Stimulated activated CD8-positive, alpha-beta memory T cell treated with anti-CD3 and anti-CD28 coated beads, Interleukin-12 subunit alpha, Interleukin-12 subunit beta, amount 100 ng/mL, for 24 hours (primary cell): ENCODE results near the gene COL6A2.
"Not testable (repeated sequence)": the region's sequence is repeated elsewhere in the genome, so short reads cannot be mapped to it uniquely, and the experiment has no call there.

ENCODE experiments used
- DNase-seq: peaks from one replicate; pipeline ENCODE4 v3.0.0-alpha.2; 2020; ENCODE audit errors: extremely low read depth

COL6A2 gene

DNA sequence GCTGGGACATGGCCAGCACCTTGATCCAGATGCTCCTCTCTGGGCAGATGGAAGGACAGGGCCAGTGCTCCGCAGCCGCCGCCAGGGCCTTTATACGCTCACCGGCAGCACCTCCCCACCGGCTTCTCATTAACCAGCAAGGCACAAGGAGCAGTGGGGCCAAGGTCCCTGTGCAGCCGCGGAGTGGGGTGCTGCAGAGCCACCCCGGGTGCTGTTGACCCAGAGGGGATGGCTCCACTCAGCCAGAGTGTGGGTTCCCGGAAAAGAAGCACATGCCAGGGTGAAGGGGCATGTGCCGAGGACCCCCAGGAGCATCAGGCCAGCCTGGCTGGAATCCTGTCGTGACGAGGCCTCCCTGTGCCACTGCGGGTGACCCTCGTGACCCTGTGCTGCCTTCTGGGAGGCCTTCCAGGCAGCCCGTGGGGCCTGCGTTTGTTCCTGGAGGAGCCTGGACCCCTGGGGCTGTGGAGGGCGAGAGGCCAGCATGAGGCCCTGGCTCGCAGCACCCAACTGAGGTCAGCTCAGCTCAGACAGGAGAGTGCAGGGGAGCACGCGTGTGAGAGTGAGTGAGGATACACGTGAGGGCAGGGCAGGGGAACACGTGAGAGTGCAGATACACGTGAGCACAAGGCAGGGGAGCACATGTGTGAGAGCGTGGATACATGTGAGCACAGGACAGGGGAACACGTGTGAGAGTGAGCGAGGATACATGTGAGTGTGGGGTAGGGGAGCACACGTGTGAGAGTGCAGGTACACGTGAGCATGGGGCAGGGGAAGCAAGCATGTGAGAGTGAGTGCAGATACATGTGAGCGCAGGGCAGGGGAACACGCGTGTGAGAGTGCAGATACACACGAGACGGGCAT, 57.8 kb downstream of the COL6A2 start, which contains the start of gene FTCD:
TSS of gene FTCD (minus strand) at position 66 of the 864 bp plus-strand sequence. CDS start at position 10, 56 bp downstream.
- DNase-seq = no peak

DNA sequence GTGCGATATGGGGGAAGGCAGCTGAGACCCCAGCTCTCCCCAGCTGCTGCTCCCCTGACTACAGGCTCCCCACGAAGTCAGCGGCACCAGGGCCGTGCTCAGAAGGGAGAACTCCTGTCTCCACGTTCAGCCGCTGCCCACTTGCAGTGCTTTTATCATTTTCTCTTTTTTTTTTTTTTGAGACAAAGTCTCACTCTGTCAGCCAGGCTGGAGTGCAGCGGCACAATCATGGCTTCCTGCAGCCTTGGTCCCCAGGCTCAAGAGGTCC, 58.4 kb downstream of the COL6A2 start:
- DNase-seq = no peak

DNA sequence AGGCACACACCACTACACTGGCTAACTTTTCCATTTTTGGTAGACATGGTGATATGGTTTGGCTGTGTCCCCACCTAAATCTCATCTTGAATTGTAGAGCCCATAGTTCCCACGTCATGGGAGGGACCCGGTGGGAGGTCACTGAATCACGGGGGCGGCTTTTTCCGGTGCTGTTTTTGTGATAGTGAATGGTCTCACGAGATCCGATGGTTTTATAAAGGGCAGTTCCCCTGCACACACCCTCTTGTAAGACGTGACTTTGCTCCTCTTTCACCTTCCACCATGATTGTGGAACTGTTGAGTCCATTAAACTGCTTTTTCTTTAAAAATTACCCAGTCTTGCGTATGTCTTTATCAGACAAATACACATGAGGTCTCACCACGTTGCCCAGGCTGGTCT, 58.8 kb downstream of the COL6A2 start:
- DNase-seq = no peak

DNA sequence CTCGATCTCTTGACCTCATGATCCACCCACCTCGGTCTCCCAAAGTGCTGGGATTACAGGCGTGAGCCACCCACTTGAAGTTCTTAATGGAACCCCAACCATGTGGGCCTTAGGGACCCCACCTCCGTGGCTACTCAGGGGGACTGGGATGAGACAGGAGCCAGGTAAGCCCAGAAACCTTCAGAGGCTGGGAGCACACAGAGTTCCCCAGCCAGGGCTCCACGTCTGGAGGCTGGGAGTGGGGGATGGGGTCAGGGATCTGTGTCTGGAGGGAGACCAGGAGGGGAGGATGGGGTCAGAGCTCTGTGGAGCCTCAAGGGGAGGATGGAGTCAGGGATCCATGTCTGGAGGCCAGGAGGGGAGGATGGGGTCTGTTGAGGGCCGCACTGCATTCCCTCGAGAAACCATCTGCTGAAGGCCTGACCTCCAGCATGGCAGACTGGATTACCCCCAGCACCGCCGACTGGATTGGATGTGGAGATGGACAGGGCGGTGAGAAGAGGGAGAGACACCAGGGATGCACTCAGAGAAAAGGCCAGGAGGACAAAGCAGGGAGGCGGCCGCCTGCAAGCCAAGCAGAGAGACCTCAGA, 59.6 kb downstream of the COL6A2 start:
- no peak for DNase-seq

DNA sequence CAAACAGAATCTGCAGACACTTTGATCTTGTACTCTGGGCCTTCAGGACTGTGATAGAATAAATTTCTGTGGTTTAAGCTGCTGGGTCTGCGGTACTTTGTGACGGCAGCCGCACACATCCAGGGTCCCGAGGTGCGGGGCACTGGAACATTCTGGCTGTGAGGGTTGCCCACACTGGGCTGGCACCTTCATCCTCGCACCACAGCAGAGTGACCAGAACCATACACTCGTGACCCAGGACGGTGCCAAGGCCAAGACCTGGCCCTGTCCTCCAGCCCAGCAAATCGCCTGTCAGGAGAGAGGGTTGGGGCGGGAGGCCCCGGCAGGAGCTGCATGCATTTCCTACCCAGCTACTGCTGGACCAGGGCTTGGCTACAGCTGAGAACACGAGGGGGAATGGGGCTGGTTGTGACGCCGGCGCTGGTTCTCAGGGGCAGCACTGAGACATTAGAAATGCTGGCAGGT, 60.1 kb downstream of the COL6A2 start:
- DNase-seq = no peak

DNA sequence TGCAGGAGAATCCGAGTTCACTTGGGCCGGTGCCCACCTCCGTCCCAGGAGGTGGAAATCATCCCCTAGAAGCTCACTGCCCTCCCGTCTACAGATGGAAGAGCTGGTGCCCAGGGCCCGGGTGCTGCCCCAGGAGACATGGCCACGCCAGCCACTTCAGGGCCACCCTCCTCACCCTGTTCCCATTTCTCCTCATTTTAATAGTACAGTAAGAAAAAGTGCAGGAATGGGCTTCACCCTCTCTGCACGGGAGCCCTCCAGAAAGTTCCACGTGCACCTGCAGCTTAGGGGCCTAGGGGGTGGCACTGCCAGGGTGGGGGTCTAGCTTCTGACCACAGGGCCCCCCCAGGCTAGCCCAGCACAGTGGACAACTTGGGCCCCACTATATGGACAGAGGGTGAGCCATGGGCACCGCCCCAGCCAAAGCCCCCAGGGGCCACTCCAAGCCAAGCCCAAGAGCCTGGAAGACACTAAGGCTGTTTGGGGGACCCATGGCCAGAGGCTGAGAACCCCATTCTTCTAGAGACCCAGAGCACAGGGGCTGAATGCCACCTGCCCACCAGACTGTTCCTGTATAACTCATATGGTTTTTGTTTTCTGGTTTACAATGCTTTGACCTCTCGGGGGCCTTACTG, 60.9 kb downstream of the COL6A2 start:
- no peak for DNase-seq

DNA sequence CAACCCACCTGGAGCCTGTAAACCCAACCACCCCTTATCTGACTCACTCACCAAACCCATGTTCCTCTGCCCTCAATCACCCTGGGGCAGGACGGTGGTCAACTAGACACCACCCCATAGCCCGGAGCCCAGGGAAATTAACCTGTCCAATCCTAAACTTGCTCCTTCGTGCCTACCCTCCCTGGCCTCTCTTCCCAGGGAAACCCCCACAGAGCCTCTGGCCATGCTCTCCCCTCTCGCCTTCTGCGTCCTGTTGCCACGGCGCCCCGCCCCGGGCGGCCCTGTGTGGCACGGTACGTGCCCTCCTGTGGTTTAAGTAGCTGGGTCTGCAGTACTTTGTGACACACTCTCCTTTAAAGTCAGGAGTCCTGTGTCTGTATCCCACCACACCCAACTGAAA, 61.5 kb downstream of the COL6A2 start:
- DNase-seq = no peak

DNA sequence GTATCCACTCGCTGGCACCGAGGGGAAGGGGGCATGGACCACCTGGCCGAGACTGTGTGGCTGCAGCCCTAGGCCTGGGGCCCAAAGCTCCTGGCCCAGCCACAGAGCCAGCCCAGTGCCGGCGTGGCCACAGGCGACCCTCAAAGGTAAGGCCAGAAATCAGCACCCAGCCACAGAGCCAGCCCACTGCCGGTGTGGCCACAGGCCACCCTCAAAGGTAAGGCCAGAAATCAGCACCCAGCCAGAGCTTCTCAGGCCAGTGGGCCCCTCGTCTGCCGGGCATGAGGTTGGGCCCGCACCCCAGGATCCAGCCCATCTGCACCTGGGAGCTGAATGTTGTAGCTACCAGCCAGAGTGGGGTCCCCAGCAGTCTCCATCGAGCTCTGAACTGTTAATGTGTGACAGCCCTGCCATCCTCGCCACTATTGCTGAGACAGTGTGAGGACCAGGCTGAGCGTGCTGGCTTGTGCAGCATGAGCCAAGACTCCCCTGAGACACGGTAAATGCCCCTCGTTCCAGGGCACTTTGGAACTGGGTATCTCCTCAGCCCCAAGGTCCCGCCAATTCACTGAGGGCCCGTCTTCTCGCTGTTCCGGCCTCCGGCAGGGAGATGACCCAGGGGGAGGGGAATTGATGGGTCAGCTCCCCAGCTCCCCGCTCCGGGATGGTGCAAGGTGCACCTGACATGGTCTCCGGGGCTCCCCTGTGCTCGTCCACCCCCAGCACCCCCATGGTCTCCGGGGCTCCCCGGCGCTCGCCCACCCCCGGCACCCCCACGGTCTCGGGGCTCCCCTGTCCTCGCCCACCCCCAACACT, 62.1 kb downstream of the COL6A2 start:
- no peak for DNase-seq

DNA sequence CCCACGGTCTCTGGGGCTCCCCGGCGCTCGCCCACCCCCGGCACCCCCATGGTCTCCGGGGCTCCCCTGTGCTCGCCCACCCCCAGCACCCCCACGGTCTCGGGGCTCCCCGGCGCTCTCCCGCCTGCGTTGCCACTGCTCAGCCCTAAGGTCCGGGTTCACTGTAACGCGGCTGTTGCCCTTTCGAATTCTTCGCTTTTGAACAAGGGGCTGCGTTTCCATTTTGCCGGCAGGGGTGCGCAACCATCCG, 62.7 kb downstream of the COL6A2 start:
- DNase-seq = no peak

DNA sequence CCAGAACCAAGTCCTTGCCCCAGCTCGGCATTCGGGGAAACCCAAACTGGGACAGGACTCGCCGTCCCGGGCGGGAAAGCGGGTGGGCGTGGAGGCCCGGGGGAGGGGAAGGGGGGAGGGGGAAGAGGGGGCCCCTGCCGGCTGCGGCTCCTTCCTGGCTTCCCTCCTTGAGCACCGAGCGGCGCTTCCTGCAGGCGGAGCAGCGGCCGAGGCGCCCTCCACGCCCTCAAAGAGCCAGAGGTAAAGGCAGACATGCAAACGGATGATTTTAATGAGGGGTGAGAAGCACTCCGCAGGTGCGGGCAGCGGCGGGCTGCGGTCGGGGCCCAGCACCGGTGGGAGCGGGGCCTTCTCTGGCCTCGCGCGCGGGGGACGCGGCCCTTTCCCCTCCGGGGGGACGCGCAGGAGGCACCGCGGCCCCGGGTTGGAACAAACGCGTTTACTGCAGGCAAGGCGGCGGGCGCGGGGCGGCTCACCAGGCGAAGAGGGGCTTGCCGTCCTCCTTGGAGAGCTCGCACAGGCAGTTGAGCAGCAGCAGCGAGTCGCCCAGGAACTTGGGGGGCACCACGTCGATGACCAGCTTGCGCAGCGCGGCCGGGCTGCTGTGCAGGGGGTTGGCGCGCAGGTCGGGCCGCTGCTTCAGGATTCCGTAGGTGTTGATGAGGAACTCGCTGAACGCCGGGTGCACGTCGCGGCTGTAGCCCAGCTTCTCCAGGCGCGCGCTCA, 63.2 kb downstream of the COL6A2 start:
- DNase-seq = no peak

DNA sequence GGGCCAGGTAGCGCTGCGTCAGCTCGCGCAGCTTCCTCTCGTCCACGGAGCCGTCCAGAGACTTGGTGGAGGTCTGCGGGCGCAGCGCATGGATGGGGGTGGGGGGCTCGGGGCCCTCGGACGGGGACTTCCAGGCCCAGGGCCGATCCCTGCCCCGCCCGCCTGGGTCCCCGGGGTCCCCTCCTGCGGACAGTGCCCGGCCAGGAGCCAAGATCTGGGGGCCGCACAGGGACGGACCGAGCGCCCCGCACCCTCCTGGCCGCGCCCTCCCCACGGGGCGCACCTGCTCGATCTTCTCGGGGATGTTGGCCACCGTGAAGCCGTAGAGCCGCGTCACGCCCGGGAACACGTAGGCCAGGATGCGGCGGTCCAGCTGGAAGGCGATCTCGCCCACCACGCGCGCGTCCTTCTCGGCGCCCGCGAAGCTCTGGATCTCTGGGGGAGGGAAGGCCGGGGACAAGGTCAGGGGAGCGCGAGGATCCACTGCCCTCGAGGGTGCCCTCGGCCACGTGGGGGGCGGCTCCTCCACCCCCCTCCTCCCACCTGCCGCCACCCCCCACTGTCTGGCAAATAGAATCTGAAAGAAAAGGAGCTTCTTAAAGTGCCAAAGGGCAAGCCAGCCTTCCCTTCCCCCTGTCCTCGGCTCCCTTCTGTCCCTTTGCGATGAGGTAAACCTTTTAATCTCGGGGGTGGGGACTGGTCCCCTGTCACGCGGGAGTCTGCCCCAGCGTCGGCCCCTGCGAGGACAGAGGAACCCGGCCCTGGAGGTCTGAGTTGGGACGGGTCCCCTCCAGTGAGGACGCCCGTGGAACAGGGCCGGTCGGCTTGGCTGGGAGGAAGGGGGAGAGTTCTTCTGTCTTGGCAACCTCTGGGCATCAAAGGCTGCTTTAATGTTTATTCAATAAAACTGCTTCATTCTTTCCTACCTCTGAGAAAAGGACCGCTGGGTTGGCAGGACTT, 64.0 kb downstream of the COL6A2 start:
- DNase-seq = no peak

DNA sequence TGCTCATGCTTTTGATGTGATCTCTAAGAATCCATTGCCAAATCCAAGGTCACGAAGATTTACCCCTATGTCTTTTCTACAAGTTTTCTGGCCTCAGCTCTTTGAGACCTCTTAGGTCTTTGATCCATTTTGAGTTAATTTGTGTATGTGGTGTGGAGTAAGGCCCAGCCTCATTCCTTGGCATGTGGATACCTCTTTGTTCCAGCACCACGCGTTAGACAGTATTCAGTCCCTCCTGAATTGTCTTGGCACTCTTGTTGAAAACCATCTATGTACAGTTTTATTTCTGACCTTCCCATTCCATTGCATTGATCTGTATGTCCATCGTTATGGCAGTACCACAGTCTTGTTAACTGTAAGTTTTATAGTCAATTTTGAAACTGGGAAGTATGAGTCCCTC, 65.5 kb downstream of the COL6A2 start:
- DNase-seq = no peak

DNA sequence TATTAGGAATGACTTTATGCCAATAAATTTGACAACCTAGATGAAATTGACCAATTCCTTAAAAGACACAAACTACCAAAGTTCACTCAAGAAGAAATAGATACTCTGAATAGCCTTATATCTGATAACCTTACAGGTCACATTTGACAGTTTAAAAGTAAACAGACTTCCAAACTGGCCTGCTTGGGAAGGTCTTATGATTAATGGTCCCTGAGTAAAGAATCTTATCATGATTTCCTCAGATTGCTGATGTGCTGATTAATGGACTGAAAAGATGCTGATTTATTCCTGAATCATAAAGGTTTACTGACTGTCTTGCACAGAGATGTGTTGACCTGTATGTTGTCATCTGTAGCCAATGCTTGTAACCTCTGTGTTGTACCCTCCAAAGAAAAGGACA, 67.2 kb downstream of the COL6A2 start:
- DNase-seq = no peak

DNA sequence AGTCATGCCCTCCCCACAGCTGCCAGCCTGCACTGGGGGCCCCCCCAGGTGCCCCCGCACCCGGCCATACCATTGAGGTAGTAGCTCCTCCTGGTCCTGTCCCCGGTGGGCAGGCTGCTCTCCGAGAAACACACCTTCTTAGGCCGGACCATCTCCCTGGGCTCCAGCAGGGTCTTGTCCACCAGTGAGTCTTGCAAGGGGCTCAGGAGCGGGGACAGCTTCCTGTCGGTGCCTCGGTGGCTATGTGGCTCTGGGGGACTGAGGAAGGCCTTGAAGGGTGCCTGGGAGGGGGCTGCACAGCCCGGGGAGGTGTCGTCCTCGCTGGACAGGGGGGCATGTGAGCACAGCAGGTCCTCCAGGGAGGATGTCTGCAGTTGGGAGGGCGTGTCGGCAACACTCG, 70.3 kb downstream of the COL6A2 start:
- DNase-seq = no peak

DNA sequence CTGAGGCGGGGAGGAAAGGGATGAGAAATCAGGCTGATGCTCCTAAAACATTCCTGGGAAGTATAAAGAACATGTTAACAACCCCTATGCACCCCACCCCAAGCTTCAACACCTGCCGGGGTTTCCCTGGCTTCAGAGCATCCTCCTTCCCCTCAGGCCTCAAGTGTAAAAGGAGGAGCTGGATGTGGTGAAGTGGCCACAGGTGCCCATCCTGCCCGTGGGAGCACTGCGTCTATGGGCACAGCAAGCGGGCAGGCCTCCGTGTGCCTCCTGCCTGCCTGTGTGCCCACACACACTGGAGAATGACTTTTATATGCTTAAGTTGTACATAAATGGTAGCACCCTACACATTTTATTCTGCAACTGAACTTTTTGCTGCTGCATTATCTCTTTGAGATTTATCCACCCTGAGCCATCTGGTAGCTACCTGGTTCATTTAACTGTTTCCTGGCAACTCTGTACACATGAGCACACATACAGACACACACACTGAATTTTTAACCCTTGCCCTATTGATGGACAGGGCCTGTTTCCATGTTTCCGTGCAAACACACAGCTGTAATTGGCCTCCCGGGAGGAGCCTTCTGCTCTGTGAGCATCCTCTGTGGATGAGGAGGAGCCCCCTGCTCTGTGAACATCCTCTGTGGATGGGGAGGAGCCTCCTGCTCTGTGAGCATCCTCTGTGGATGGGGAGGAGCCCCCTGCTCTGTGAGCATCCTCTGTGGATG, 70.9 kb downstream of the COL6A2 start:
- DNase-seq = no peak

DNA sequence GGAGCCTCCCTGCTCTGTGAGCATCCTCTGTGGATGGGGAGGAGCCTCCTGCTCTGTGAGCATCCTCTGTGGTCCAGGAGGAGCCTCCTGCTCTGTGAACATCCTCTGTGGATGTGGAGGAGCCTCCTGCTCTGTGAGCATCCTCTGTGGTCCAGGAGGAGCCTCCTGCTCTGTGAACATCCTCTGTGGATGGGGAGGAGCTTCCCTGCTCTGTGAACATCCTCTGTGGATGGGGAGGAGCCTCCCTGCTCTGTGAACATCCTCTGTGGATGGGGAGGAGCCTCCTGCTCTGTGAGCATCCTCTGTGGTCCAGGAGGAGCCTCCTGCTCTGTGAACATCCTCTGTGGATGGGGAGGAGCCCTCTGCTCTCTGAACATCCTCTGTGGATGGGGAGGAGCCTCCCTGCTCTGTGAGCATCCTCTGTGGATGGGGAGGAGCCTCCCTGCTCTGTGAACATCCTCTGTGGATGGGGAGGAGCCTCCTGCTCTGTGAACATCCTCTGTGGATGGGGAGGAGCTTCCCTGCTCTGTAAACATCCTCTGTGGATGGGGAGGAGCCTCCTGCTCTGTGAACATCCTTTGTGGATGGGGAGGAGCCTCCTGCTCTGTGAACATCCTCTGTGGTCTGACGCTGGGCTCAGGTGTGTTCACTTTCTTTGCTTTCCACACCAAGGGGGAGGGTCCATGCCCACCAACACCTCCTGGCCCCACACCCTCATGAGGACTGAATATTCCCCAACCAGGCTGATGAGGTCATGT, 72.7 kb downstream of the COL6A2 start:
- not testable (repeated sequence) for DNase-seq

DNA sequence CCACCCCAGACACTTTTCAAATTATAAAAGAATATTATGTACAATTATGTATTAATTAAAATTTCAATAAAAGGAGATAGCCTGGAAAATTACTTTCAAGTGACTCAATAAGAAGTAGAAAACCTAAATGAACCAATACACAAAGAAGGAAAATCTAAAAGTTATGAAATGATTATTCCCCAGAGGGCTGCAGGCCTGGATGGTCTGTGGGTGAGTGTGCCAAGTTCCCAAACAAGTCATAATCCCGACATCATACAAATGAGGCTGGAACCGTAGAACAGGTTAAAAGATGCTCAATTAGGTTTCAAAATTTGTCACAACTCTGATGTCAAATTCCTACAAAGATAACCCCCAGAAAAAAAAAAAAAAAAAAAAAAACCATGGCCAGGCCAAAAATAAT, 73.7 kb downstream of the COL6A2 start:
- no peak for DNase-seq

DNA sequence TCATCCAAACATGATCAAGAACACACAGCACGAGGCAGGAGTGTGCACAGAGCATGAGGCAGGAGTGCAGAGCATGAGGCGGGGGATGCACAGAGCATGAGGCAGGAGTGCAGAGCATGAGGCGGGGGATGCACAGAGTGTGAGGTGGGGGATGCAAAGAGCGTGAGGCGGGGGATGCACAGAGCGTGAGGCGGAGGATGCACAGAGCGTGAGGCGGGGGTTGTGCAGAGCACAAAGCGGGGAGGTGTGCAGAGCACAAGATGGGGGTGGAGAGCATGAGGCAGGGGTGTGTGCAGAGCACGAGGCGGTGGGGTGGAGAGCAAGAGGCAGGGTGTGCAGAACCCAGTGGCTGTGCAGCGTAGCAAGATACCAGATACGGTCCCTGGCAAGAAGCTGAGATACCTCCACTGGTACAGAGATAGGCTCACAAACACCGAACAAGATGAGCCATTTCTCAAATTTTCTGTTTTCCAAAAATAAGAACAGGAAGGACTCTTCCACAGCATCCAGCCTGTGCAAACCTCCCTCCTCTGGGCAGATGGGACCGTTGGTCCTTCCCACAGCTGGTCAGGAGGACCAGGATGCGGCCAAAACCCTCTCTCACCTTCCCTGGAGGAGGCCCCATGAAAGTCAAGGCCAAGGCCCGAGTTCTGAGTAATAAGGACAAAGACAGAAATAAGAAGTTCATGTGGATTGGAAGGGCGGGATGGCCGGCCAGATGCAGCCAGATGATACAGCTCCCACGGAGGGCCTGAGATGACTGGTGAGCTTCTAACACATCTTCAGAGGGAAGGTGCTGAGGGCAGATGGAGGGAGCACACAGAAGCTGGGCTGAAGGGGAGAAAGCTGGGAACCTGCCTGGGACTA, 74.3 kb downstream of the COL6A2 start:
- DNase-seq = no peak
